ENCODE data around the gene KCNJ14.

Gene KCNJ14

DNA sequence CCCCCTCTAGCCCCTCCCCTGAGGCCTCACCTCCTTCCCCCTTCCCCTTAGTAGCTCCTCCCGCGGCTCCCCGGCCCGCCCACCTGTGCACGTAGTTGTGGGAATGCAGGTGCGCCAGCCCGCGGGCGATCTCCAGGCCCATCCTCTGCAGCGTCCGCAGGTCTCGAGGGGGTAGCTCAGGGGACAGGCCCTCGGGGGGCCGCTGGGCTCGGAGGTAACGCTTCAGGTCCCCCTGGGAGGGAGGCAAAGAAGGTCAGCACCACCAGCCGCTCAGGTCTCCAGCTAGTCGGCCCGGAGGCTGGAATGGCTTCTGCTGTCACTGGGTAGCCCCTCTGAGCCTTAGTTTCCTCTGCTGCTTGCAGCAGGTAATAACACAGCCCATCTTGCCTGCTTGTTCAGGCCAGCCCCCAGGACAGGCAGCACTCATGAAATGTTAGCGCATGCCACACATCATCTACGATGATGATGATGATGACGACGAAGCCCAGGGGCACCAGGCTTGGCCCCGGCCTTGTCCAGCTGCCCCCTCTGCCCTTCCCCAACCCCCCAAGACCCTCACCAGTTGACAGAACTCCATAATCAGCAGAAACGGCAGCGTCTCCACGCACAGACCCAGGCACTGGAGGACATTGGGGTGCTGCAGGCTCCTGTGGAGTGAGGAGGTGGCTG, 47.1 kb downstream of the KCNJ14 start:
- DNase-seq (ENCODE audit: insufficient read length, low spot score) (no peak), FAIRE-seq (no peak)

DNA sequence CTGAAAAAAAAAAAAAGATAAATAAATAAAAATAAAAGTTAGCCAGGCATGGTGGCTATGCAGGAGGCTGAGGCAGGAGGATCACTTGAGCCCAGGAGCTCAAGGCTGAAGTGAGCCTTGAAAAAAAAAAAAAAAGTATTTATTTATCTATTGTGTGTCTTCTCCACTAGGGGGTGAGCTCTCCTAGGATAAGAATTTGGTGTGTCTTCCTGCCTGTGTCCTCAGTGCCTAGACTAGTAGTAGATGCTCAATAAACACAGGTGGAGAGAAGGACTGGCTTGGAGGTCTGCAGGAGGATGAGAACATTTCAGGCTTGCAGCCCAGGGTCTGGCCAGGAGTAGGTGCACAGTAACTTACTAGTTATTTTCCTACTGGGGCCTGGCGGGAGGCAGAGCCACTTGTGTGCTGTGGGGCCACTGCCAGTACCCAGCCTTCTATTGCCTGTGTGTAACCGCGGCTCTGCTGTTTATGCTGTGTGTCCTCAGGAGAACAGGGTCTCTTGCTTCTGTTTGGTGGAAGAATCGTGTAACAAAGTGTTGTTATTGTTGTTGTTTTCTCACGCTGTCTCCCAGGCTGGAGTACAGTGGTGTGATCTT, 50.9 kb downstream of the KCNJ14 start:
- FAIRE-seq = no peak
- no peak for DNase-seq (ENCODE audit: insufficient read length, low spot score)

DNA sequence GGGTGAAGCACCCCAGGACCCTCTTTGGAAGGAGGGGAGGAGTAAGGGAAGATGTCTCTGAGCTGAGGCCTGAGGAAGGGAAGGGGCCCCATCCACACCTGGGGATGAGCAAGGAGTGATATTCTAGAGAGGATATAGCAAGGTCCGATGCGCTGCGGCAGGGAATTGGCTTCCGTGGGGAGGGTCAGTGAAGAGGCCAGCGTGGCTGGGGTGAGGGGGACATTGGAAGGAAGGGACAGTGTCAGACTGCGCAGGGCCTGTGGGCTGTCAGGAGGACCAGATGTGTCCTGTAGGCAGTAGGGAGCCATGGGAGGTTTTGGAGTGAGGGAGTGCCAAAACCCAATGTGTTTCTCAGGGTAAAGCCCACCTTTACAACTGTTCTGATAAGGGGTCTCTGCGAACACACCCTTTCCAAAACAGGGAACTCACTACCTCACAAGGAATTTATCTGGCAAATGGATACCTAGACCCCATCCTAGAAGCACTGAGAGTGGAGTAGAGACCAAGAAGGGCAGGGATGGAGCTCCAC, 52.6 kb downstream of the KCNJ14 start:
- FAIRE-seq (no peak), DNase-seq (ENCODE audit: insufficient read length, low spot score) (no peak)

DNA sequence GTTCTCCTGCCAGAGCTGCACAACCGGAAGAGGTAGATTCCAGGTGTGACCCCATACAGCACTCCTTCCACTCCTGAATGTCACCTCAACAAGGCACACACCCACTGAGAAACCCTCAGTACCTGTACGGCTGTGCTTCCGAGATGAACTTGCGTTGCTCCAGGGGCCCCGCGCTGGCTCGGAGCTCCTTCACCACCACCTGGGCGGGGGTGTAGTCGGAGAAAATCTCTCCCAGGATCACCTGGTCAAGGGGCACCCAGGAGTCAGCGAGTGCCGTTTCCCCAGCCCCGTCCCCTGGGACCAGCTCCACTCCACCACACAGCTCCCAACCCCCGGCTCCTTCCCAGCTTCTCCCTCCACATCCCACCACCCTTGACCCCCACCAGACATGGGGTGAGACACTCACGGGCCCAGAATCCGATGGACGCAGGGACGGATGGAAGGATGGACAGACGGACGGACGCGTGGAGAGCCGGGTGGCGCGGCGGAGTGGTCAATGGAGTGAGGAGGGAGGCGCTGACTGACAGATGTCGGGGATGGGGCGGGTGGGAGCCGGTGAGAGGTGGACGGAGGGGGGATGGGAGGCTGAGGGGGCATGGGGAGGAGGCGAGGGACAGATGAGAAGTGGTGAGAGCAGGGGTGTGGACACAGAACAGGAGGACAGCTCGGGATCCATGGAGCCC, 53.5 kb downstream of the KCNJ14 start:
- FAIRE-seq = no peak
- no peak for DNase-seq (ENCODE audit: insufficient read length, low spot score)

DNA sequence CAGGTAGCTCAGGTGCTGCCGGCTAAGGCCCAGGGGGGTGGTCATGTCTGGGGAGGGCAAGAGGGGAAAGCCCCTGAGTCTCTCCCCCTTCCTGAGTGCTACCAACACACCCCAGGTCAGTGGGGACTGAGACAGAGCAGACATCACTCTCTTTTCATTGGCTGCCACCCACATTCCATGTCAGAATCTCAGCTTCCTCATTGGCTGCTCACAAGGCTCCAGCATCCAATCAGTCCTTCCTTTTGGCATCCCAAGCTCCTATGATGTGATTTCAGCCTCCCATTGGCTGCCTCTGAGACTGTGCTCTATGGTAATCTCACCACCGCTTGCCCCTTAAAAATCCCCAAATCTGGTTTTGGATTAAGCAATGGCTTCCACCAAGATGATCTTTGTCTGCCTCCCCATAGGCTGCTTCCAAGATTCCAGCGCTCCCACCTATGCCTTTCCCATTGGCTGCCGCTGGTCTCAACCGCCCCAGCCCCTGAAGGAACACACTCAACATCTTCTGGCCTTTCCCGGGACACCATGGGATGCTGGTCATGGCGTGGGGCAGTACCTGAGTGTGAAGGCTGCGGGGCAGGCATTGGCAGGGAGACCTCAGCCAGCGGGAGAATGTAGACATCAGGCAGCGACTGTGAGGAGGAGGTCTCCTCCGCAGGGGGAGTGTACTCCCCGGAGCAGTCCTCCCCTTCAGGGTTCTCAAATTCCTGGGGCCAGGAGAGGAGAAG, 54.3 kb downstream of the KCNJ14 start:
- no peak for FAIRE-seq

GRCh38 chr19:48510421-48511268, 55.3 kb downstream of the KCNJ14 start:
- no peak for DNase-seq (ENCODE audit: insufficient read length, low spot score)
- peak; percentile 26 for FAIRE-seq

More for the DNA sequence above, 54.3 kb downstream of the KCNJ14 start:
- no peak for DNase-seq (ENCODE audit: insufficient read length, low spot score)

DNA sequence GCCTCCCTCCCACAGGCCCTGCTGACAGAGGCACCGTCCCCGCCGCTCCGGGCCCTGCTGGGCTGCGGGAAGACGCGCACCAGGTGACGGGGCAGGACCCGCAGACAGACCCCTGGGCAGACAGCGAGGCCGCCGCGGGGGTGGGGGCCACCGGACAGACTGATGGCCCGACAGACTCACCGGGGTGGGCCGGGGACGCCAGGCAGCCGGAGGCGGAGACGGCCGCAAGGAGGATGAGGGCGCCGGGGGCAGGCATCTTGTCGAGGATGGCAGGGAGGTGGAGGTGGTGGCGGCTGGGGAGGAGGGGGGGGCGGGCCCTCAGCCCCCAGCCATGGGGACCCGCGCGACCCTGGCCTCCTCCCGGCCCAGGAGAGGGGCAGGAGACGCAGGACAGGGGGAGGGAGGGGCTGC, 56.0 kb downstream of the KCNJ14 start:
- DNase-seq (ENCODE audit: insufficient read length, low spot score) (no peak), FAIRE-seq (no peak)

DNA sequence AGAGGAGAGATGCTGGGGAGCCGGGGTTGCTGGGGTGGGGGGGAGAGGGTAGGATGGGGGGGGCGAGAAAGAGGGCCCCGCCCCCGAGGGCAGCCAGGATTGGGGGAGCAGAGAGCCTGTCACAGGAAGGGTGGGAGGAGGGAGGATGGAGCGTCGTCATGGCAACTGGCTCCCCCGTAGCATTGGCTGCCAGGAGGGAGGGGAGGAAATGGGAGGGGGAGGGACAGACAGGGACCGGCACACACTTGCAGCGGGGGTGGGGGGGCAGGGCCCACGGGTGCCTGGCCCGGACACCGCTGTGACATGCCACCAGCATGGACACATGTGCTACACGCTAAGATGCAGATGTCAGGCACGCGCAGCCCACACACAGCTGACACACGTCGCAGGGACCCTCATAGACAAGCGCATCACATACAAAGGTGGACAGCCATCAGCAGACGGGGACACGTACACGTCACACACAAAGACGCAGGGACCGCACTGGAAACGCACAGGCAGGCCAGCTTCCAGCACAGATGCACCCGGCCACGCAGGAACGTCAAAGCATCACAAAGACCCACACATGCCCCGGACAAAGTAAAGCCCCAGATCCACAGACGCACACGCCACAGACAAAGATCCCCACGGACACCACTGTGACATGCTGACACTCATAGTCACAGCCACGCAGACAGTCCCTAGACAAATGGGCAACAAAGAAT, 56.6 kb downstream of the KCNJ14 start, which contains the start of gene LMTK3:
TSS of gene LMTK3 (minus strand) at position 36 of the 704 bp plus-strand sequence. CDS start 259 bp downstream, outside the sequence.
- DNase-seq (ENCODE audit: insufficient read length, low spot score) = no peak
- FAIRE-seq = no peak

GRCh38 chr19:48512504-48513288, 57.3 kb downstream of the KCNJ14 start:
- DNase-seq (ENCODE audit: insufficient read length, low spot score) (no peak), FAIRE-seq (no peak)

GRCh38 chr19:48513289-48514122, 58.1 kb downstream of the KCNJ14 start:
- FAIRE-seq = peak; percentile 26

DNA sequence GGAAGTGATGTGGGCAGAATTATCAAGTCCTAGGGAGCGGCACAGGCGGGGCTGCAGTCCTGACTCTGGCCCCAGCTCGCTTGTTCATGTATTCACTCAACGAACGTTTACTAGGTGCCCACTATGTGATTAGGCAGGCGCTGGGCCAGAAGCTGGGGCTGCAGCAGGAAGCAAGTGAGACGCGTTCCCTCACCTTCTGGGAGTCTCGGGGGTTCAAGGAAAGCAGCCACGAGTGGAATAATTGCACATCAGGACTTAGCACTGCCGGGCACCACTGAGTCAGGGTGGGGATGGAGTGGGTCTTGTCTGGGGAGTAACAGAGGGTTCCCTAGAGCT, 58.7 kb downstream of the KCNJ14 start:
- DNase-seq (ENCODE audit: insufficient read length, low spot score) (no peak), FAIRE-seq (no peak)

More at GRCh38 chr19:48513289-48514122, 58.1 kb downstream of the KCNJ14 start:
- DNase-seq (ENCODE audit: insufficient read length, low spot score) = peak; percentile 88

DNA sequence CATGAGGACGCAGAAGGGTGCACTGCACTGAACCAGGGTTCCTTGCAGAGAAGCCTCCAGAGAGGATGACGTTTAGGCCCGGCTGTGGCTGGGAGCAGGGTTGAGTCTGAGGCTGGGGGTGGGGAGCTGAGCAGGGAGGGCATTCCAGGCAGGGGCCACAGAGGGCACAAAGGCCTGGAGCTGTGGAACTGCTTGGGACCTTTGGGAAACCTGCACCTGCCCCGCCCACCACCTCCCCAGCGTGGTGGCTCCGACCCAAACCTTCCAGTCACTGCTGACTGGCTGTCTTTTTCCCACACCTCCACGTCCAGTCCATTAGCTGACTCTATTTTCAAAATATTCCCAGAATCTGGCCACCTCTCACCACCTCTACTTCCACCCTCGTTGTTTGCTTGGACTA, 61.2 kb downstream of the KCNJ14 start:
- no peak for FAIRE-seq
- no peak for DNase-seq (ENCODE audit: insufficient read length, low spot score)

All from GM19239 (cell line).